Activated CD8-positive, alpha-beta memory T cell treated with anti-CD3 and anti-CD28 coated beads for 36 hours (primary cell): Measurements from ENCODE around the gene GTF3A. TPM values are rescaled to one million over a fixed set of nuclear protein-coding genes. Genes with fewer than 3 reads are reported as not detected.

Experiments
- CTCF ChIA-PET: fragments of 350-600 bp; sonication (Branson Sonifier 250); formaldehyde crosslinking; loops from one replicate; lab custom pipeline; 2021; ENCODE audit warnings: antibody characterized with exemption; lab: Charles Lee
- POLR2A ChIA-PET: fragments of 350-600 bp; sonication (Branson Sonifier 250); formaldehyde crosslinking; loops from one replicate; lab custom pipeline; 2021; ENCODE audit warnings: antibody characterized with exemption; lab: Charles Lee
- total RNA-seq, 2 experiments: library from RNA; stranded (reverse); gene quantifications; one replicate each; pipeline ENCODE4 v1.2.3, GENCODE V29; 2021

The GTF3A gene
- total RNA-seq, 2 experiments from 2014 or later = 300 to 307 TPM

GRCh38 chr13:27470075-27470820 is 45.8 kb downstream of the GTF3A start:
- ChIA-PET POLR2A (no interaction called here), CTCF (no interaction called here)

DNA sequence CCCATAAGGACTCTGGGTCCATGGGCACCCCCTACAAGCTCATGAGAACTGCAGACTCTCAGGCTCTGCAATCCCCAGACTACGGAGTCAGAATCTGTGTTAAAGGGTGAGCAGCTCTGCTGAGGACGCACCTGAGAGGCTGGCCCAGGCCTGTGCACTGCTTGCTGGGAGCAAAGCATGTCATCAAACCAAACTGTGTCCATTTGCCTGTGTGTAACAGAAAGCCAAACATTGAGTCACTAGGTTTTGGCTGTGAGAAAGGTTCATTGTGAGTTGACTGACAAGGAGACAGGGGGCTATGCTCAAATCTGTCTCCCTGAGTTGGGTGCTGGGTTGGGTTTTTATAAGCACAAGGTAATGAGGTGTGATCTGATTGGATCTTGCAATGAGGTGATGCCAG is 48.0 kb downstream of the GTF3A start:
- CTCF ChIA-PET = no interaction called here
- POLR2A ChIA-PET = no interaction called here

GRCh38 chr13:27472941-27473340 is 48.5 kb downstream of the GTF3A start:
- ChIA-PET CTCF (interaction anchor here (0.7 to 1.1 kb wide), 2 partner anchors 60 to 354 kb away, joined by 3 read pairs; no protein-coding TSS in a partner anchor), POLR2A (no interaction called here)

- CTCF ChIA-PET = no interaction called here
Measured at GRCh38 chr13:27474751-27475268, 50.4 kb downstream of the GTF3A start.

GRCh38 chr13:27476943-27477703 is 52.7 kb downstream of the GTF3A start:
- CTCF ChIA-PET = no interaction called here
- POLR2A ChIA-PET = no interaction called here

More at GRCh38 chr13:27474751-27475268, 50.4 kb downstream of the GTF3A start:
- POLR2A ChIA-PET = no interaction called here

DNA sequence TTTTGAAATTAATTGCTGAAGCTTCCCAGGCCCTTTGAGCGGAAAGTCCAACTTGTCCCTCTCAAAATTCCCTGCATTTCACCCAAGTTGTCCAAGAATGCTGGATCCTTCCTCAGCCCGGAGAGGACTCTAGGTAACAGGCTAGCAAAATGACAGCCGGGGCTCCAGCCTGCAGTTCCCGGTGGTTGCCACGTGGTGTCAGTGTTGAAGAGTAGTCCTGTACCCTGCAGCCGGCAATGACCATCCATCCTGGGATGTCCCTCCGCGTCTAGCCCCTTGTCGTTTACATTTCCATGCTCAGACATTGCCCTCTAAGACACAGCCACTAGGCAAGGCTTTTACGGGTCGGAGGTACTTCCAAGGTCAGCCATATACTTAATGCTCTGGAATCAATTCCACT is 57.3 kb downstream of the GTF3A start:
- ChIA-PET POLR2A (interaction anchor here (0.6 kb wide), 1 partner anchor 1239 kb away, joined by 3 read pairs; no protein-coding TSS in a partner anchor), CTCF (interaction anchor here (1.6 kb wide), 1 partner anchor 119 kb away, joined by 4 read pairs; no protein-coding TSS in a partner anchor)

DNA sequence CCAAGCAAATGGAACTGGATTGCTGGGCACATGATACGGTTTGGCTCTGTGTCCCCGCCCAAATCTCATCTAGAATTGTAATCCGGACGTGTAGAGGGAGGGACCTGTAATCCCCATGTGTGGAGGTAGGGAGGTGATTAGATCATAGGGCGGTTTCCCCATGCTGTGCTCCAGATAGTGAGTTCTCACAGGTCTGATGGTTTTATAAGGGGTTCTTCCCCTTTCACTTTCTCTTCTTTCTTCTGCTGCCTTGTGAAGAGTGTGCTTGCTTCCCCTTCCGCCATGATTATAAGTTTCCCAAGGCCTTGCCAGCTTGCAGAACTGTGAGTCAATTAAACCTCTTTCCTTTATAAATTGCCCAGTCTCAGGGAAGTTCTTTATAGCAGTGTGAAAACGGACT is 58.6 kb downstream of the GTF3A start:
- ChIA-PET CTCF (interaction anchor here (1.6 kb wide), 1 partner anchor 120 kb away, joined by 4 read pairs; no protein-coding TSS in a partner anchor), POLR2A (no interaction called here)

DNA sequence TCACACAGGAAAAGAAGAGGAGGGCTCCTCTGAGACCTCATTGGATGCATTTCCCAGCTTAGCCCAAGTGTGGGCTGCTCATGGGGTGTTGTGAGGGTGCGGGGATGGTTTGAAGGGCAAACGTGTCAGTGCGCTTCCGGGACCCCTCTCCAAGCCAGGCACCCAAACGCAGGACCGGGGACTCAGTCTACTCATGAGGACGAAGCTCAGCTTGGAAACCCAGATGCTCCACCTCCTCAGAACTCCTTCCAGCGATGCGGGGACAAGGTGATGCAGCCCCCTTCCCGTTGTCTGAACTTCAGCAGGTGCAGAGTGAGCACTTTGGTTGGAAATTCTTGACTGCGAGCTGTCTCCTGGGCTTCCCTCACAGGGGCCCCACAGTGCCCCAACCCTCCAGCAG is 59.0 kb downstream of the GTF3A start:
- ChIA-PET CTCF (interaction anchor here (1.6 kb wide), 1 partner anchor 121 kb away, joined by 4 read pairs; no protein-coding TSS in a partner anchor), POLR2A (no interaction called here)

Other genes with a start within 250 kb of the GTF3A start
- gene RPL21, start 173.1 kb upstream of the GTF3A start, total RNA-seq = 1,000 to 10,000 TPM; 1,153 to 1,269 TPM
- 1 to 10 TPM; 2.7 to 2.8 TPM for gene RASL11A, start 153.8 kb upstream of the GTF3A start, total RNA-seq
- gene MTIF3, start 25.9 kb downstream of the GTF3A start, total RNA-seq = 10 to 100 TPM; 30.1 to 31.8 TPM
- gene LNX2, start 195.9 kb downstream of the GTF3A start, total RNA-seq = 1 to 10 TPM; 4.3 to 4.4 TPM
- gene POLR1D, start 197.3 kb downstream of the GTF3A start, total RNA-seq = 100 to 1,000 TPM; 131 to 135 TPM